HEK293 (cell line): ENCODE data around the gene ARPP19.
"Not testable (repeated sequence)": the region's sequence is repeated elsewhere in the genome, so short reads cannot be mapped to it uniquely, and the experiment has no call there.

Source experiments
- CTCF ChIA-PET: fragments of 350-600 bp; formaldehyde crosslinking; extraction: SDS; loops from one replicate; lab custom pipeline; 2021; ENCODE audit warnings: antibody characterized with exemption; lab: Yijun Ruan, JAX
- POLR2A ChIA-PET: fragments of 300-600 bp; formaldehyde crosslinking; extraction: SDS; loops from one replicate; lab custom pipeline; 2020; ENCODE audit warnings: antibody characterized with exemption, inconsistent platforms; lab: Yijun Ruan, JAX
- H3K27ac ChIP-seq: fragments of 200-500 bp; sonication (Bioruptor generic); 2 replicates; pipeline ENCODE4 v1.5.1; 2014; ENCODE audit warnings: low read depth, low read length, control low read depth, inconsistent platforms; ENCODE audit errors: extremely low read depth
- H3K36me3 ChIP-seq, 2 experiments: fragments of 200-500 bp in 1 of 2; sonication (Bioruptor generic) in 1 of 2; 1 replicate in 1 of 2; 2 replicates in 1 of 2; pipeline ENCODE4 v1.5.1; 2014 to 2017; ENCODE audit warnings: inconsistent platforms in 2 of 2, low read length in 2 of 2; ENCODE audit not compliant: control insufficient read depth in 2 of 2, insufficient read depth in 1 of 2
- H3K4me1 ChIP-seq: fragments of 200-500 bp; sonication (Bioruptor generic); 2 replicates; pipeline ENCODE4 v1.5.1; 2014; ENCODE audit warnings: mild to moderate bottlenecking, low read length, inconsistent platforms; ENCODE audit not compliant: control insufficient read depth, insufficient read depth
- H3K4me3 ChIP-seq: 2 replicates; pipeline ENCODE4 v1.5.1; 2011; ENCODE audit warnings: low read depth, mild to moderate bottlenecking, control low read depth, low read length, moderate library complexity
- H3K9me3 ChIP-seq: fragments of 200-500 bp; sonication (Bioruptor generic); 2 replicates; pipeline ENCODE4 v1.5.1; 2014; ENCODE audit warnings: low read depth, low read length, inconsistent platforms; ENCODE audit not compliant: control insufficient read depth, insufficient read depth
- GLI4 ChIP-seq: fragments of 450-650 bp; formaldehyde crosslinking; IDR thresholded peaks from 2 replicates; pipeline ENCODE4 v1.5.1; 2016; ENCODE audit warnings: missing biosample characterization, missing genetic modification characterization
- GLIS1 ChIP-seq: fragments of 450-650 bp; formaldehyde crosslinking; IDR thresholded peaks from 2 replicates; pipeline ENCODE4 v1.5.1; 2016; ENCODE audit warnings: missing biosample characterization, missing genetic modification characterization
- MZF1 ChIP-seq: fragments of 450-650 bp; formaldehyde crosslinking; IDR thresholded peaks from 2 replicates; pipeline ENCODE4 v1.5.1; 2017; ENCODE audit warnings: missing biosample characterization, missing genetic modification characterization, borderline replicate concordance
- PRDM6 ChIP-seq: fragments of 450-650 bp; formaldehyde crosslinking; IDR thresholded peaks from 2 replicates; pipeline ENCODE4 v1.5.1; 2017; ENCODE audit warnings: missing biosample characterization, missing genetic modification characterization
- TRIM28 ChIP-seq: IDR thresholded peaks from 2 replicates; pipeline ENCODE4 v1.6.1; 2011; ENCODE audit warnings: low read length, control low read depth, borderline replicate concordance
- TSHZ1 ChIP-seq: fragments of 450-650 bp; formaldehyde crosslinking; IDR thresholded peaks from 2 replicates; pipeline ENCODE4 v1.5.1; 2016; ENCODE audit warnings: missing biosample characterization, missing genetic modification characterization, borderline replicate concordance
- WT1 ChIP-seq: fragments of 450-650 bp; formaldehyde crosslinking; IDR thresholded peaks from 2 replicates; pipeline ENCODE4 v1.5.1; 2016; ENCODE audit warnings: missing biosample characterization, missing genetic modification characterization
- YY2 ChIP-seq: fragments of 450-650 bp; formaldehyde crosslinking; IDR thresholded peaks from 2 replicates; pipeline ENCODE4 v1.5.1; 2016; ENCODE audit warnings: missing biosample characterization, missing genetic modification characterization
- ZBTB1 ChIP-seq: fragments of 450-650 bp; formaldehyde crosslinking; IDR thresholded peaks from 2 replicates; pipeline ENCODE4 v1.5.1; 2016; ENCODE audit warnings: missing biosample characterization, missing genetic modification characterization
- ZBTB21 ChIP-seq: fragments of 450-650 bp; formaldehyde crosslinking; IDR thresholded peaks from 2 replicates; pipeline ENCODE4 v1.5.1; 2017; ENCODE audit warnings: missing biosample characterization, missing genetic modification characterization
- ZBTB7A ChIP-seq: fragments of 450-650 bp; formaldehyde crosslinking; IDR thresholded peaks from 2 replicates; pipeline ENCODE4 v1.5.1; 2016; ENCODE audit warnings: low read depth, missing biosample characterization, missing genetic modification characterization
- ZEB2 ChIP-seq: fragments of 450-650 bp; formaldehyde crosslinking; IDR thresholded peaks from 2 replicates; pipeline ENCODE4 v1.5.1; 2016; ENCODE audit warnings: missing biosample characterization, missing genetic modification characterization
- ZNF146 ChIP-seq: fragments of 450-650 bp; formaldehyde crosslinking; IDR thresholded peaks from 2 replicates; pipeline ENCODE4 v1.5.1; 2016; ENCODE audit warnings: missing biosample characterization, missing genetic modification characterization
- ZNF184 ChIP-seq: fragments of 450-650 bp; IDR thresholded peaks from 2 replicates; pipeline ENCODE4 v1.5.1; 2018; ENCODE audit warnings: missing biosample characterization, mild to moderate bottlenecking, missing genetic modification characterization
- ZNF211 ChIP-seq: fragments of 450-650 bp; formaldehyde crosslinking; IDR thresholded peaks from 2 replicates; pipeline ENCODE4 v1.5.1; 2016; ENCODE audit warnings: low read depth, missing biosample characterization, missing genetic modification characterization
- ZNF23 ChIP-seq: fragments of 450-650 bp; formaldehyde crosslinking; IDR thresholded peaks from 2 replicates; pipeline ENCODE4 v1.5.1; 2016; ENCODE audit warnings: missing biosample characterization, missing genetic modification characterization, borderline replicate concordance
- ZNF239 ChIP-seq: fragments of 450-650 bp; formaldehyde crosslinking; IDR thresholded peaks from 2 replicates; pipeline ENCODE4 v1.5.1; 2016; ENCODE audit warnings: missing biosample characterization, missing genetic modification characterization
- ZNF37A ChIP-seq: fragments of 450-650 bp; IDR thresholded peaks from 2 replicates; pipeline ENCODE4 v1.5.1; 2018; ENCODE audit warnings: missing biosample characterization, missing genetic modification characterization
- ZNF423 ChIP-seq: fragments of 450-650 bp; formaldehyde crosslinking; IDR thresholded peaks from 2 replicates; pipeline ENCODE4 v1.5.1; 2016; ENCODE audit warnings: missing biosample characterization, missing genetic modification characterization
- ZNF544 ChIP-seq: fragments of 450-650 bp; formaldehyde crosslinking; IDR thresholded peaks from 2 replicates; pipeline ENCODE4 v1.5.0; 2017; ENCODE audit warnings: missing biosample characterization, missing genetic modification characterization
- ZNF548 ChIP-seq: fragments of 450-650 bp; formaldehyde crosslinking; IDR thresholded peaks from 2 replicates; pipeline ENCODE4 v1.5.1; 2016; ENCODE audit warnings: missing biosample characterization, missing genetic modification characterization
- ZSCAN30 ChIP-seq: fragments of 450-650 bp; IDR thresholded peaks from 2 replicates; pipeline ENCODE4 v1.5.1; 2018; ENCODE audit warnings: missing biosample characterization, mild to moderate bottlenecking, missing genetic modification characterization, moderate library complexity
- TF ChIP-seq, protein P1 (sequence below): fragments of 450-650 bp; formaldehyde crosslinking; IDR thresholded peaks from 2 replicates; pipeline ENCODE4 v1.5.1; 2016; ENCODE audit warnings: missing biosample characterization, missing genetic modification characterization

The ARPP19 gene

GRCh38 chr15:52575072-52575471 lies 6.2 kb upstream of the ARPP19 start:
- POLR2A ChIA-PET = no interaction called here

GRCh38 chr15:52574623-52575022 lies 5.8 kb upstream of the ARPP19 start:
- H3K4me3 ChIP-seq, H3K36me3 ChIP-seq, H3K4me1 ChIP-seq, H3K9me3 ChIP-seq, H3K27ac ChIP-seq, POLR2A ChIA-PET, CTCF ChIA-PET: not testable (repeated sequence)

More at GRCh38 chr15:52575072-52575471, 6.2 kb upstream of the ARPP19 start:
- no peaks in the 10 kb centered on the region for H3K4me1 ChIP-seq
- H3K27ac ChIP-seq = no peak overlapping the region
- CTCF ChIA-PET = no interaction called here
- no peaks in the 10 kb centered on the region for H3K9me3 ChIP-seq
- H3K36me3 ChIP-seq = no peaks in the 10 kb centered on the region; a peak in 1 of 3 replicates
- H3K4me3 ChIP-seq = no peak overlapping the region
- TF ChIP-seq ZBTB7A = no peak
- TF ChIP-seq MZF1 = no peak
- TF ChIP-seq ZNF184 (tag by site-specific recombination) = no peak
- TF ChIP-seq TRIM28 = no peak
- TF ChIP-seq PRDM6 (tag by site-specific recombination) = no peak

- Histone ChIP-seq H3K9me3 (no peaks in the 10 kb centered on the region), H3K4me3 (peak overlapping the region; percentile 80), H3K36me3 (peaks cover 0 to 3% of the 10 kb centered on the region in 2 experiments; a peak in 1 of 3 replicates), H3K4me1 (peaks cover 12% of the 10 kb centered on the region), H3K27ac (peak overlapping the region; percentile 92)
- POLR2A ChIA-PET = no interaction called here
- CTCF ChIA-PET = interaction anchor here (1.3 kb wide), 1 partner anchor 306 kb away, joined by 3 read pairs; no protein-coding TSS in a partner anchor
- TF ChIP-seq GLIS1 (tag by site-specific recombination) = peak; percentile 28; the same call in 1 of the 2 replicates
- no peak for TF ChIP-seq WT1 (tag by site-specific recombination)
These were observed 794 bp downstream of the ARPP19 start for GRCh38 chr15:52567871-52568600.

DNA sequence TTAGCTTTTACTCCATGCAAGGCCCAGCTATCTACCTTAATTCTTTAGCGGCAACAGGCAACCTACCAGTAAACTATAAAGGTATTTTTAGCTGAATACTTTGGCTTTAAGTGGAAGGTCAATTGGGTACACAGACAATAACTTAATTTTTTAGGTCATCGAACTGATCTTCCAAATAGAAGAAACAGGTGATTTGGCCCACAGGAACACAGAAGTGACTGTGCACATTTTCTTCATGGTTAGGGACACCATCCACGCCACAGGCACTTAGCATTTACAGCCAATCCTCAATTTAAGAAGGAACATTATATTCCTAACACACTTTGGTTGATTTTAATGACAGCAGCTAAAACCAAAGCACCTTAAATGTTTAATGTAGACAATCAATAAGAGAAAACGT lies 1.9 kb downstream of the ARPP19 start:
- Histone ChIP-seq H3K27ac (no peak overlapping the region), H3K4me1 (peaks cover 12% of the 10 kb centered on the region), H3K4me3 (peak overlapping the region; percentile 80), H3K36me3 (peaks cover 0 to 3% of the 10 kb centered on the region in 2 experiments; a peak in 1 of 3 replicates), H3K9me3 (no peaks in the 10 kb centered on the region)
- POLR2A ChIA-PET = no interaction called here
- CTCF ChIA-PET = interaction anchor here (0.6 kb wide), 1 partner anchor 310 kb away, joined by 3 read pairs; no protein-coding TSS in a partner anchor
- TF ChIP-seq GLI4 (tag by site-specific recombination) (no peak), ZNF239 (no peak), ZNF146 (tag by site-specific recombination) (no peak), ZNF37A (tag by site-specific recombination) (no peak), ZEB2 (tag by site-specific recombination) (no peak), TSHZ1 (tag by site-specific recombination) (no peak), YY2 (tag by site-specific recombination) (no peak), MZF1 (no peak), ZNF423 (no peak), ZNF23 (no peak), ZBTB21 (tag by site-specific recombination) (no peak), ZNF211 (tag by site-specific recombination) (no peak), ZNF544 (tag by site-specific recombination) (no peak), ZNF548 (no peak), ZBTB1 (no peak), ZSCAN30 (tag by site-specific recombination) (no peak)
- TF ChIP-seq, protein P1, sequence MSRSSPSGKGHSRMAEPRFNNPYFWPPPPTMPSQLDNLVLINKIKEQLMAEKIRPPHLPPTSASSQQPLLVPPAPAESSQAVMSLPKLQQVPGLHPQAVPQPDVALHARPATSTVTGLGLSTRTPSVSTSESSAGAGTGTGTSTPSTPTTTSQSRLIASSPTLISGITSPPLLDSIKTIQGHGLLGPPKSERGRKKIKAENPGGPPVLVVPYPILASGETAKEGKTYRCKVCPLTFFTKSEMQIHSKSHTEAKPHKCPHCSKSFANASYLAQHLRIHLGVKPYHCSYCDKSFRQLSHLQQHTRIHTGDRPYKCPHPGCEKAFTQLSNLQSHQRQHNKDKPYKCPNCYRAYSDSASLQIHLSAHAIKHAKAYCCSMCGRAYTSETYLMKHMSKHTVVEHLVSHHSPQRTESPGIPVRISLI = no peak
